Epithelial cell of esophagus (primary cell): ENCODE measurements around the gene XKR7.
"Not testable (repeated sequence)": the region's sequence is repeated elsewhere in the genome, so short reads cannot be mapped to it uniquely, and the experiment has no call there.

Source experiments
- DNase-seq: peaks from one replicate; pipeline ENCODE4 v3.0.0; 2010; ENCODE audit warnings: low read depth
- H3K4me3 ChIP-seq: 2 replicates; pipeline ENCODE4 v1.5.1; 2011; ENCODE audit warnings: mild to moderate bottlenecking, low read length, control low read depth
- TF ChIP-seq, protein P1 (sequence below): IDR thresholded peaks from 2 replicates; pipeline ENCODE4 v1.5.1; 2011; ENCODE audit warnings: low read depth, mild to moderate bottlenecking, low read length, control low read depth, inconsistent platforms; ENCODE audit not compliant: insufficient read depth; ENCODE audit errors: missing control alignments

XKR7 gene, protein sequence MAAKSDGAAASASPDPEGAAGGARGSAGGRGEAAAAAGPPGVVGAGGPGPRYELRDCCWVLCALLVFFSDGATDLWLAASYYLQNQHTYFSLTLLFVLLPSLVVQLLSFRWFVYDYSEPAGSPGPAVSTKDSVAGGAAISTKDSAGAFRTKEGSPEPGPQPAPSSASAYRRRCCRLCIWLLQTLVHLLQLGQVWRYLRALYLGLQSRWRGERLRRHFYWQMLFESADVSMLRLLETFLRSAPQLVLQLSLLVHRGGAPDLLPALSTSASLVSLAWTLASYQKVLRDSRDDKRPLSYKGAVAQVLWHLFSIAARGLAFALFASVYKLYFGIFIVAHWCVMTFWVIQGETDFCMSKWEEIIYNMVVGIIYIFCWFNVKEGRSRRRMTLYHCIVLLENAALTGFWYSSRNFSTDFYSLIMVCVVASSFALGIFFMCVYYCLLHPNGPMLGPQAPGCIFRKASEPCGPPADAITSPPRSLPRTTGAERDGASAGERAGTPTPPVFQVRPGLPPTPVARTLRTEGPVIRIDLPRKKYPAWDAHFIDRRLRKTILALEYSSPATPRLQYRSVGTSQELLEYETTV

DNA sequence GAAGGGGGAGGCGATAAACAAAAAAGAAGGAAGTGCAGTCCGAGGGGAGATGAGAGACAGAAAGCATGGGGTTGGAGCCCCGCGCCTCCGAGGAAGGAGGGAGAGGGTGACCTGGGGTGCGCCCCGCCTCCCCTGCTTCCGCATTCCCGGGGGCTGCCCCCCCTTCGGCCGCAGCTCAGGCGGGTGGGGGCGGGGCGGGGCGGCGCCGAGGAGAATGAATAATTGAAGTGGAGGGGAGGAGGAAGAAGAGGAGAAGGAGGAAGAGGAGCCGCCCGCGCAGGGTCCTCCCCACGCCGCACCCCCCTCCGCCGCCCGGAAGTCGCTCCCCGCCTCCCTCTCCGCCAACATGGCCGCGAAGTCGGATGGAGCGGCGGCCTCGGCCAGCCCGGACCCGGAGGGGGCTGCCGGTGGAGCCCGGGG is at the start of gene XKR7:
Gene XKR7, plus strand, starts transcription at position 322 of the 420 bp plus-strand sequence. Its CDS starts 25 bp downstream, at position 347.
- no peak within 1 kb of the TSS for H3K4me3 ChIP-seq
- TF ChIP-seq, protein P1, sequence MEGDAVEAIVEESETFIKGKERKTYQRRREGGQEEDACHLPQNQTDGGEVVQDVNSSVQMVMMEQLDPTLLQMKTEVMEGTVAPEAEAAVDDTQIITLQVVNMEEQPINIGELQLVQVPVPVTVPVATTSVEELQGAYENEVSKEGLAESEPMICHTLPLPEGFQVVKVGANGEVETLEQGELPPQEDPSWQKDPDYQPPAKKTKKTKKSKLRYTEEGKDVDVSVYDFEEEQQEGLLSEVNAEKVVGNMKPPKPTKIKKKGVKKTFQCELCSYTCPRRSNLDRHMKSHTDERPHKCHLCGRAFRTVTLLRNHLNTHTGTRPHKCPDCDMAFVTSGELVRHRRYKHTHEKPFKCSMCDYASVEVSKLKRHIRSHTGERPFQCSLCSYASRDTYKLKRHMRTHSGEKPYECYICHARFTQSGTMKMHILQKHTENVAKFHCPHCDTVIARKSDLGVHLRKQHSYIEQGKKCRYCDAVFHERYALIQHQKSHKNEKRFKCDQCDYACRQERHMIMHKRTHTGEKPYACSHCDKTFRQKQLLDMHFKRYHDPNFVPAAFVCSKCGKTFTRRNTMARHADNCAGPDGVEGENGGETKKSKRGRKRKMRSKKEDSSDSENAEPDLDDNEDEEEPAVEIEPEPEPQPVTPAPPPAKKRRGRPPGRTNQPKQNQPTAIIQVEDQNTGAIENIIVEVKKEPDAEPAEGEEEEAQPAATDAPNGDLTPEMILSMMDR: no peak
- DNase-seq: no peak

DNA sequence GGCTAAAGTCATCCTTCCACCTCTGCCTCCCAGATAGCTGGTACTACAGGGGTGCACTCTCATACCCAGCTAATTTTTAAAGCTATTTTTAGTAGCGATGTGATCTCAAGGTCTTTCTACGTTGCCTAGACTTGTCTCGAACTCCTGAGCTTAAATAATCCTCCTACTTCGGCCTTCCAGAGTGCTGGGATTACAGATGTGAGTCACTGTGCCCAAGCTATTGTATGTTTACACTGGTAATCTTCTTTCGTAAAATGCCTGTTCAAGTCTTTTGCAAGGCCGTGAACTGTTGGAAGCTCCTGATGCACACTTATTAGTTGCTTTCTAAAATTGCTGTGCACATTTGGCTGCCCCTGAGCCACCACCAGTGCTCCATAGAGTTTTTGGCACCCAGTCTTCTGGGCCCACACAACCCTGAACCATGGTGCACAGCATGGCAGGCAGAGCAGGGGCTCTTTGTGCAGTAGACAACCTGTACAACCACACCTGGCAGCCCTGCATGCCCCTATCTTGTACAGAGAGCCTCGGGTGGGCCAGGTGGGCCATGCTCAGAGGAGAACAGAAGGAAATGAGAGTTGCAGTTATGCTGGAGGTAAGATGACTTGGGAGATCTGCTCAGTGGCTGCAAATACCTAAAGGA is 49.4 kb upstream of the XKR7 start:
- no peak overlapping the region for H3K4me3 ChIP-seq
- TF ChIP-seq, protein P1: no peak
- peak; percentile 50 for DNase-seq

DNA sequence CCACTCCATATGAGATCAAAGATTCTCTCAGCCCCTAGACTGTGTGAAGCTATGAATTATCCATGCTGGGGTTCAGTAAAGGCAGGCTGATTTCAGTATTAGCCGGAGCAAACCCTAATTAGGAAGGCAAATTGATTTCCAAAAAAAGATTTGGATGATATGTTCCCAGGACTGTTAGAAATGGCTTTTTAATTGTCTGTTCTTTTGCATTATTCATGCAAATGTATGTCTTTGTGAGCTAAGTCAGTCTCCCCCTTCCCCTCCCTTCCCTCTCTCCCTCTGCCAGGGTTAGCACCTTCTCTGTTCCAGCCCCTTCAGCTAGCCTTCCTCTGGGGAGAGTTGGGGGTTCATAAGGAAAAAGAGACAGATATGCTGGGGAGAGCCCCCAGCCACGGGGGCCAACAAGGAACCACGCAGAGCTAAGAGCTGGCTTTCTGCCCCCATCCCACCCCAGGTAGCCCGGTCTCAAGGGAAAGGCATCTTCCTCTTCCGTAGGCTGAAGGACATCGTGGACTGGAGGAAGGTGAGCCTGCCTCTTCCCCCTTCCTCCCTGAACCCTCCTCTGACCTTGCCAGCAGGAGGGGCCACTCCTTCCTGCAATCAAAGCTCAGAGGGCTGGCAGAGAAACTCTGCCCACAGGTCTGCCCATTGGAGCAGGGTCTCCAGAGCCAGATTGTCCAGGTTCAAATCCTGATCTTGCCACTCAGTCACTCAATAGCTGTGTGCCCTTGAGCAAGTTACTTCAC is 48.4 kb upstream of the XKR7 start:
- no peak overlapping the region for H3K4me3 ChIP-seq
- TF ChIP-seq, protein P1: no peak
- DNase-seq: no peak

DNA sequence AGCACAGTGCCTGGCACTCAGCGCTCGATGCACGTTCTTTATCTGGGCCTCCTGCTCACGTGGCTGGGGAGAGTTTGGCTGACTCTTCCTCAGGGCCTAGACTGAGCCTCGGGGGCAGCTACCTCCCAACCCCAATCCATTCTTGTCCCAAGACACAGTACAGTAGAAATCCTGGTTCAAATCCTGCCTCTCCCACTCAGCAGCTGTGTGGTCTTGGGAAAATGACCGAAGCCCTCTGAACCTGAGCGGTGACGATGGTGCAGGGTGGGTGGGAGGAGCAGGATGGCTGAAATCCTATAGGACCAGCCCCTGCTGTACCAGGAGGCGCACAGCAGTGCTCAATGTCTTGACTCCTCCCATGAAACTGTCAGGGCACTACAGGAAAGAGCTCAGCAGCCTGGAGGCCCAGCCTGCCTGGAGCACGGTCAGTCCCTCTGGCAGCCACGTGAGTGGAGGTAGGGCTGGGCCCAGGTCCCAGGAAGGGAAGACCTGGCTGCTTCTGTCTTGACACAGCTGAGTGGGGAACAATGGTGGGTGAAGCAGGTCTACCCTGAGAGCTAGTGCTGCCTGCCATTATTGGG is 47.6 kb upstream of the XKR7 start:
- H3K4me3 ChIP-seq: no peak overlapping the region
- TF ChIP-seq, protein P1: no peak

DNA sequence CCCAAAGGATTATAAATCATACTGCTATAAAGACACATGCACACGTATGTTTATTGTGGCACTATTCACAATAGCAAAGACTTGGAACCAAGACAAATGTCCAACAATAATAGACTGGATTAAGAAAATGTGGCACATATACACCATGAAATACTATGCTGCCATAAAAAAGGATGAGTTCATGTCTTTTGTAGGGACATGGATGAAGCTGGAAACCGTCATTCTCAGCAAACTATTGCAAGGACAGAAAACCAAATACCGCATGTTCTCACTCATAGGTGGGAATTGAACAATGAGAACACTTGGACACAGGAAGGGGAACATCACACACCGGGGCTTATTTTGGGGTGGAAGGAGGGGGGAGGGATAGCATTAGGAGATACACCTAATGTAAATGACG is 46.5 kb upstream of the XKR7 start:
- not testable (repeated sequence) for H3K4me3 ChIP-seq, DNase-seq

More for the DNA sequence above, 47.6 kb upstream of the XKR7 start:
- DNase-seq: no peak

DNA sequence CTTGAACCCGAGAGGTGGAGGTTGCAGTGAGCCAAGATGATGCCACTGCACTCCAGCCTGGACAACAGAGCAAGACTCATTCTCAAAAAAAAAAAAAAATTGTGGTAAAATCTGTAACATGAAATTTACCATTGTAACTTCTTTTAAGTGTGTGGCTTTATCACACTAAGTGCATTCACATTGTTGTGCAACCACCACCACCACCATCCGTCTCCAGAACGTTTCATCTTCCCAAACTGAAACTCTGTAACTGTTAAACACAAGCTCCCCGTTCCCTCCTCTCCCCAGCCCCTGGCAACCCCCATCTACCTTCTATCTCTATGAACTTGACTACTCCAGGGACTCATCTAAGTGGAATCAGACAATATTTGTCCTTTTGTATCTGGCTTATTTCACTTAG is 45.8 kb upstream of the XKR7 start:
- no peak overlapping the region for H3K4me3 ChIP-seq
- TF ChIP-seq, protein P1: no peak
- no peak for DNase-seq

DNA sequence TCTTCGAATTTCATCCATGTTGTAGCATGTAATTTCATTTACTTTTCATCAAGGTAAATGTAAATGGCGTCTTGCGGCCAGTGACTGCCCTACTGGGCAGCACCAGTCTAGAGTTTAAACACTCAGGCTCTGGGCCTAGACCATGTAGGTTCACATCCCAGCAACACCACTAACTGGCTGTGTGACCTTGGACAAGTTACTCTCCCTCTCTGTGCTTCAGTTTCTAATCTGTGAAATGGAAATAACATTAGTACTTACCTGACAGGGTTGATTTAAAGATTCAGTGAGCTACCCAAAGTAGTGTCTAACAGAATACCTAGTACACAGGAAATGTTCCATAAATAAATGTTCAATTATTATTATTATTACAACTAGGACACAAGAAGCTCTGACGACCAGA is 45.4 kb upstream of the XKR7 start:
- TF ChIP-seq, protein P1: no peak
- no peak overlapping the region for H3K4me3 ChIP-seq
- no peak for DNase-seq
